CD14-positive monocyte (primary cell): ENCODE data around the gene HK1. TPM values are rescaled to one million over a fixed set of nuclear protein-coding genes. Genes with fewer than 3 reads are reported as not detected.
A peak's percentile ranks its signal among the peaks of the same experiment; 100 is the strongest.

Source experiments
- DNase-seq, 3 donors: peaks; one replicate each; pipeline ENCODE4 v3.0.0-alpha.2; 2011 to 2022
- H2AFZ ChIP-seq: 2 replicates; pipeline ENCODE4 v1.6.0; 2012; ENCODE audit warnings: mild to moderate bottlenecking, low read depth, low read length, inconsistent platforms; ENCODE audit not compliant: insufficient read depth, poor library complexity, severe bottlenecking
- H3K27ac ChIP-seq, 2 donors: 1 replicate in 1 of 2; 2 replicates in 1 of 2; pipeline ENCODE4 v1.5.1; 2012 to 2013; ENCODE audit warnings: low read length in 2 of 2, control low read depth in 1 of 2, inconsistent platforms in 1 of 2, low read depth in 1 of 2, mild to moderate bottlenecking in 1 of 2
- H3K27me3 ChIP-seq, 2 donors: one replicate each; pipeline versions ENCODE4 v1.6.0 to v1.6.1; 2011 to 2013; ENCODE audit warnings: low read length in 2 of 2; ENCODE audit not compliant: control insufficient read depth in 2 of 2, insufficient read depth in 2 of 2
- H3K36me3 ChIP-seq, 2 donors: replicated peaks in 1 of 2; 1 replicate in 1 of 2; 2 replicates in 1 of 2; pipeline versions ENCODE4 v1.5.1 to v1.6.1; 2012 to 2013; ENCODE audit warnings: low read length in 2 of 2, control low read depth in 1 of 2, inconsistent platforms in 1 of 2, mild to moderate bottlenecking in 1 of 2; ENCODE audit not compliant: insufficient read depth in 2 of 2, control insufficient read depth in 1 of 2
- H3K4me1 ChIP-seq, 2 donors: 1 replicate in 1 of 2; 2 replicates in 1 of 2; pipeline versions ENCODE4 v1.5.1 to v1.6.1; 2012 to 2013; ENCODE audit warnings: low read length in 2 of 2, control low read depth in 1 of 2, inconsistent platforms in 1 of 2, mild to moderate bottlenecking in 1 of 2, moderate library complexity in 1 of 2; ENCODE audit not compliant: insufficient read depth in 2 of 2, control insufficient read depth in 1 of 2
- H3K4me2 ChIP-seq: replicated peaks from 2 replicates; pipeline ENCODE3; 2012; ENCODE audit warnings: low read length, moderate library complexity, mild to moderate bottlenecking; ENCODE audit not compliant: poor library complexity, severe bottlenecking; ENCODE audit errors: extremely low read depth
- H3K4me3 ChIP-seq, 3 experiments: fragments of 200-600 bp in 1 of 3; sonication (generic) in 1 of 3; replicated peaks in 1 of 3; 1 replicate in 2 of 3; 2 replicates in 1 of 3; pipeline ENCODE4 v1.5.1; 2011 to 2013; ENCODE audit warnings: low read length in 3 of 3, mild to moderate bottlenecking in 3 of 3, control low read depth in 2 of 3, low read depth in 2 of 3, inconsistent platforms in 1 of 3, moderate library complexity in 1 of 3
- H3K79me2 ChIP-seq: 2 replicates; pipeline ENCODE4 v1.6.0; 2012; ENCODE audit warnings: mild to moderate bottlenecking, control low read depth, inconsistent platforms, low read length, moderate library complexity; ENCODE audit not compliant: insufficient read depth
- H3K9ac ChIP-seq: 2 replicates; pipeline ENCODE4 v1.6.0; 2017; ENCODE audit warnings: low read length, mild to moderate bottlenecking; ENCODE audit not compliant: insufficient read depth, poor library complexity, severe bottlenecking
- H3K9me3 ChIP-seq, 2 donors: replicated peaks in 1 of 2; 1 replicate in 1 of 2; 2 replicates in 1 of 2; pipeline versions ENCODE4 v1.5.1 to v1.6.1; 2012 to 2013; ENCODE audit warnings: low read length in 2 of 2, control low read depth in 1 of 2; ENCODE audit not compliant: control insufficient read depth in 1 of 2, insufficient read depth in 1 of 2
- H4K20me1 ChIP-seq: 2 replicates; pipeline ENCODE4 v1.6.0; 2012; ENCODE audit warnings: mild to moderate bottlenecking, low read length, control low read depth, moderate library complexity; ENCODE audit not compliant: insufficient read depth
- H3K27ac Mint-ChIP-seq, 7 donors: one replicate each; pipeline ENCODE4 v1.8.0; 2020; ENCODE audit warnings: mild to moderate bottlenecking in 7 of 7, mixed read lengths in 7 of 7, moderate library complexity in 6 of 7, inconsistent platforms in 2 of 7
- H3K27me3 Mint-ChIP-seq, 3 donors: one replicate each; pipeline ENCODE4 v1.8.0; 2021 to 2022; ENCODE audit warnings: low read depth in 3 of 3, mild to moderate bottlenecking in 3 of 3, mixed read lengths in 3 of 3, moderate library complexity in 3 of 3, inconsistent platforms in 1 of 3
- H3K36me3 Mint-ChIP-seq, 2 donors: one replicate each; pipeline ENCODE4 v1.8.0; 2020; ENCODE audit warnings: mixed read lengths in 2 of 2, inconsistent platforms in 1 of 2, mild to moderate bottlenecking in 1 of 2
- H3K4me1 Mint-ChIP-seq: one replicate; pipeline ENCODE4 v1.8.0; 2020; ENCODE audit warnings: mild to moderate bottlenecking, mixed read lengths
- H3K4me3 Mint-ChIP-seq, 2 donors: one replicate each; pipeline ENCODE4 v1.8.0; 2020; ENCODE audit warnings: mild to moderate bottlenecking in 2 of 2, mixed read lengths in 2 of 2, moderate library complexity in 1 of 2
- H3K9me3 Mint-ChIP-seq, 7 donors: one replicate each; pipeline ENCODE4 v1.8.0; 2020 to 2022; ENCODE audit warnings: mixed read lengths in 7 of 7, mild to moderate bottlenecking in 6 of 7, moderate library complexity in 6 of 7, inconsistent platforms in 2 of 7
- CTCF ChIP-seq: fragments of 200-600 bp; IDR thresholded peaks from one replicate; pipeline ENCODE4 v1.8.0; 2022; ENCODE audit warnings: antibody characterized with exemption, mild to moderate bottlenecking
- WGBS: methylation state at CpG from one replicate; pipeline ENCODE4 v1.1.5; 2013; ENCODE audit warnings: missing lambda C conversion rate; ENCODE audit not compliant: insufficient coverage; 5-methylcytosine and 5-hydroxymethylcytosine counted together
- intact Hi-C, 2 donors: fragments of 100-400 bp; cut with micrococcal nuclease; formaldehyde crosslinking; loops; one replicate each; pipeline versions ENCODE4 v1.15.0 to v1.15.1; 2023
- polyA plus RNA-seq, 3 donors: library from polyadenylated mRNA; depleted of rRNA in 1 of 3; unstranded in 2 of 3; stranded (reverse) in 1 of 3; fragments of 300-500 nt in 2 of 3; fragments of >200 nt in 1 of 3; fragmentation: Illumina TruSeq in 2 of 3; gene quantifications; 1 replicate in 2 of 3; 2 replicates in 1 of 3; pipeline ENCODE4 v1.2.3, GENCODE V29; 2012 to 2021

Gene HK1
- polyA plus RNA-seq, 3 donors, result 57.9 to 146 (median 125) TPM

- Mint-ChIP-seq H3K27me3 (peaks cover 0 to 2% (median 0%) of the 10 kb centered on the region in 3 donors), H3K27ac (peak overlapping the region; percentile 93 to 96 (median 94)), H3K36me3 (peaks cover 16 to 21% of the 10 kb centered on the region in 2 donors), H3K9me3 (no peaks in the 10 kb centered on the region), H3K4me1 (peaks cover 86% of the 10 kb centered on the region), H3K4me3 (peak overlapping the region; percentile 27 to 86)
- intact Hi-C loops, result no loop called here
- H3K9me3 ChIP-seq, result no peaks in the 10 kb centered on the region
- peaks cover 68 to 70% of the 10 kb centered on the region in 2 donors for H3K4me1 ChIP-seq
- H4K20me1 ChIP-seq, result peaks cover 66% of the 10 kb centered on the region
- peaks cover 97% of the 10 kb centered on the region for H3K79me2 ChIP-seq
- peak overlapping the region in 1 of 3 experiments; percentile 69 for H3K4me3 ChIP-seq
- DNase-seq, result peak in 1 of 3 donors; percentile 36
- 61% methylated on average over 8 of the region's 9 CpGs for WGBS
- H2AFZ ChIP-seq, result no peak overlapping the region
- peak overlapping the region; percentile 67 for H3K4me2 ChIP-seq
- peaks cover 5 to 9% of the 10 kb centered on the region in 2 donors for H3K36me3 ChIP-seq
- H3K9ac ChIP-seq, result peak overlapping the region; percentile 47
- no peak for TF ChIP-seq CTCF
- no peaks in the 10 kb centered on the region for H3K27me3 ChIP-seq
- H3K27ac ChIP-seq, result peak overlapping the region; percentile 65 to 82
Measured at GRCh38 chr10:69338547-69339450, 60.5 kb downstream of the HK1 start.

- 97% methylated on average over 6 of the region's 9 CpGs for WGBS
- peak overlapping the region in 1 of 7 donors; percentile 22 for H3K27ac Mint-ChIP-seq
- H2AFZ ChIP-seq, result no peak overlapping the region
Measured at GRCh38 chr10:69340695-69341094, 62.4 kb downstream of the HK1 start.

More at GRCh38 chr10:69340695-69341094, 62.4 kb downstream of the HK1 start:
- no peak overlapping the region for H3K4me3 Mint-ChIP-seq
- no peak overlapping the region for H3K4me2 ChIP-seq
- H3K4me1 Mint-ChIP-seq, result peaks cover 86% of the 10 kb centered on the region
- peaks cover 68 to 70% of the 10 kb centered on the region in 2 donors for H3K4me1 ChIP-seq
- no peaks in the 10 kb centered on the region for H3K9me3 ChIP-seq
- no peak overlapping the region for H3K4me3 ChIP-seq
- H4K20me1 ChIP-seq, result peaks cover 58% of the 10 kb centered on the region
- H3K9ac ChIP-seq, result no peak overlapping the region
- H3K79me2 ChIP-seq, result peaks cover 97% of the 10 kb centered on the region
- intact Hi-C loops, result no loop called here
- peaks cover 0 to 2% (median 0%) of the 10 kb centered on the region in 3 donors for H3K27me3 Mint-ChIP-seq
- no peaks in the 10 kb centered on the region for H3K27me3 ChIP-seq
- H3K9me3 Mint-ChIP-seq, result no peaks in the 10 kb centered on the region
- no peak overlapping the region for H3K27ac ChIP-seq
- H3K36me3 ChIP-seq, result peaks cover 22 to 27% of the 10 kb centered on the region in 2 donors
- H3K36me3 Mint-ChIP-seq, result peaks cover 31 to 40% of the 10 kb centered on the region in 2 donors
- TF ChIP-seq CTCF, result no peak
- no peak for DNase-seq
